DMS 273 (cell line): Measurements from ENCODE around the gene PDSS2.
A peak's percentile ranks its signal among the peaks of the same experiment; 100 is the strongest.
"Not testable (repeated sequence)": the region's sequence is repeated elsewhere in the genome, so short reads cannot be mapped to it uniquely, and the experiment has no call there.

Experiments
- DNase-seq: peaks from one replicate; lab custom pipeline; 2025; ENCODE audit not compliant: unreplicated experiment; lab: John Stamatoyannopoulos, UW

The PDSS2 gene

DNA sequence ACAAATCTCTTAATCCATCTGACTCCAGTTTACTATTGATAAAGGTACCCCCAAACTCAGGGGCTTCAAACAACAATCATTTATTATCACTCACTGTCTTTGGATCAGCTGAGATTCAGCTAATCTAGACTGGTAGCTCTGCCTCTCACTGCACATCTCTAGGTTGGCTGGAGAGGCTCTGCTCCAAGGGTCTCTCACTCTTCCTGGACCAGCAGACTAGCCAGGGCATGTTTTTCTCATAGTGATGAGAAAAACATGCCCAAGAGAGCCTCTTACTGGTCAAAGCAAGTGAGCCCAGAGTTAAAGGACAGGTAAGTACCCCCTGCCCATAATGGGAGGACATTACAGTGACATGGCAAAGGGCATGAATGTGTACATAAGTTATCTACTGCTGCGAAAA, 228.9 kb downstream of the PDSS2 start:
- DNase-seq = no peak

DNA sequence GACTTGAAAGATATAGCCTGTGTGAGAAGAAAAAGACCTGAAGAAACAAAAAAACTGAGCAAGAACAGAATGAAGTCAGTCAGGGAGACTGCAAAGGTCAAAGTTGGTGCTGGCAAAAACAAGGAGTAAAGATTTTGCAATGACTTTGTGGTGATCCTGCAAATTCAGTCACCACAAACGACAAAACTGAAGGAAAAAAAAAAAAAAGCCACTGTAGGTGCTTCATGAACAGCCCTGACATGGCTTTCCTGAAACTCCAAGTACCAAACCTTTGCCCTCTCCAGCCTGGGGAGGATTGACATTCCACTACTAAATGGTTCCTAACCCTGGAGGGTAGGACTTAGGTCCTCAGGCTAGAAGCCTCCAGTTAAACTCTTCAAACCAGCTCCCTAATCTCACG, 229.3 kb downstream of the PDSS2 start:
- no peak for DNase-seq

DNA sequence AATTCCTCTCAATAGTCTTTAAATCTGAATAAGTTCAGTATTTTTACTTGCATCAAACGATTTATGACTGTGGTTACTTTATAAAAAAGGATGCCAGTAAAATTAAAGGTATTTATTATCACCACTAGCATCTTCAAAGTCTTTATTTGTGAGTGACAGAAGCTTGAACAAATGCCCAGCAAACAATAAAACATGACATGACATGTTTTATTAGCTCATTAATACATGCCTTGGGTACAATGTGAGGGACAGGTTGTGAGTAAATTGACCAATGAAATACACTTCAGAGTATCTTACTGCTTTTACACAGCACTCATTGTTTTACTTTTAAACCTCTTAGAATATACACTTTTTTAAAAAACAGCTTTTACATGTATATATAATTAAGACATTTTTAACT, 230.6 kb downstream of the PDSS2 start:
- DNase-seq = peak; percentile 33

- no peak for DNase-seq
Measured at GRCh38 chr6:107221519-107221918, 237.8 kb downstream of the PDSS2 start.

GRCh38 chr6:107219851-107220250, 239.5 kb downstream of the PDSS2 start:
- DNase-seq = no peak

- peak; percentile 4 for DNase-seq
Measured at GRCh38 chr6:107218142-107218541, 241.2 kb downstream of the PDSS2 start.

GRCh38 chr6:107217248-107217647, 242.1 kb downstream of the PDSS2 start:
- no peak for DNase-seq

DNA sequence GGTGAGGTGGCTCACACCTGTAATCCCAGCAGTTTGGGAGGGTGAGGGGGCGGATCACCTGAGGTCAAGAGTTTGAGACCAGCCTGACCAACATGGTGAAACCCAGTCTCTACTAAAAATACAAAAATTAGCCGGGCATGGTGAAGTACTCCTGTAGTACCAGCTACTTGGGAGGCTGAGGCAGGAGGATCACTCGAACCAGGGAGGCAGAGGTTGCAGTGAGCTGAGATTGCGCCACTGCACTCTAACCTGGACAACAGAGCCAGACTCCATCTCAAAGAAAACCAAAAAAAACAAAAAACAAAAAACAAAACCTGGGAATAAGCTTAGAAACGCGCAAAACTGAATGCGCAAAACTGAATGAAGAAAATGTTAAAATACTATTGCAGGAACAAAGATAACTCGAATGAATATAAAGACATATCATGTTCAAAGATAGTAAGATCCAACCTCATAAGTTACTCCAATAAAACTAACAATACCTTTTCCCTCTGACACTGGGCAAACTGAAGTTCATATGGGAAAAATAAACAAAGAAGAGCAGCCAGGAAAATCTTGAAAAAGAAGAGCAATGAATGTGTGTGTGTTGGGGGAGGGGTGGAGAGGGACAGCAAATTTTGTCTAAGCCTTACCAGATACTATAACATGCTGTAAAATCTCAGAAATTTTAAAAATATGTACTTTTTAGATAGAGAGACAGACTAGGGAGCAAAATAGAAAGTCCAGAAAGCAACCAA, 243.0 kb downstream of the PDSS2 start:
- DNase-seq = no peak

DNA sequence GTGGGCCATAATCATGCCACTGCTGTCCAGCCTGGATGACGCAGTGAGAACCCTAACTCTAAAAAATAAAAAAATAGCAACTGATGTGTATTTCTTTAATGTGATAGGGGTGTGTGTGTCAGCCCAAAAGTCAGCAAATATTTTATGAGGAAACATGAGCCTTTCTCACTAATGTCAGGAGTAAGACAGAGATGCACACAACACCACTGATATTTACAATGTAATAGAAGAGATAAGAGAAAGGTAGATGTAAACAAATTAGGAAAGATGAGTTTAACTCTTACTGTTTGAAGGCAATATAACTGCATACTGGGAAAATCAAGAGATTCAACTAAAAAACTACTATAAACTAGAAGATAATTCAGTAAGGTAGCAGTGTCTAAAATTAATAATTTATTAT, 244.0 kb downstream of the PDSS2 start:
- no peak for DNase-seq

DNA sequence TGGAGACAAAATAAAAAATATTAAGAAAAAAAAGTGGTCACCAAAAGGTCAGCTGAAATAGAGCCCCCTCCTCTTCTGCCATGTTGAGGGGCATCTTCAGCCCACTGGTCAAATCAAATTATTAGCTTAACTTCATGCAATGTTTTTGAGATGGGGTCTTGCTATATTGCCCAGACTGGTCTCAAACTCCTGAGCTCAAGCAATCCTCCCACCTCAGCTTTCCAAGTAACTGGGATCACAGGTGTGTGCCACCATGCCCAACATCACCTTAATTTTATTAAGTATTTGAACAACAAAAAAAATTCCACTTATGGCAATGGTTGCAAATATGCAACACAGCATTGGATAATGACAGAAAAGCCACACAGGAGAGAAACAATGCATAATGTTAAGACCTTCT, 244.7 kb downstream of the PDSS2 start:
- DNase-seq = no peak

GRCh38 chr6:107209406-107210305, 249.7 kb downstream of the PDSS2 start:
- DNase-seq = peak; percentile 5

- DNase-seq = no peak
Measured at GRCh38 chr6:107207251-107207873, 252.0 kb downstream of the PDSS2 start.

DNA sequence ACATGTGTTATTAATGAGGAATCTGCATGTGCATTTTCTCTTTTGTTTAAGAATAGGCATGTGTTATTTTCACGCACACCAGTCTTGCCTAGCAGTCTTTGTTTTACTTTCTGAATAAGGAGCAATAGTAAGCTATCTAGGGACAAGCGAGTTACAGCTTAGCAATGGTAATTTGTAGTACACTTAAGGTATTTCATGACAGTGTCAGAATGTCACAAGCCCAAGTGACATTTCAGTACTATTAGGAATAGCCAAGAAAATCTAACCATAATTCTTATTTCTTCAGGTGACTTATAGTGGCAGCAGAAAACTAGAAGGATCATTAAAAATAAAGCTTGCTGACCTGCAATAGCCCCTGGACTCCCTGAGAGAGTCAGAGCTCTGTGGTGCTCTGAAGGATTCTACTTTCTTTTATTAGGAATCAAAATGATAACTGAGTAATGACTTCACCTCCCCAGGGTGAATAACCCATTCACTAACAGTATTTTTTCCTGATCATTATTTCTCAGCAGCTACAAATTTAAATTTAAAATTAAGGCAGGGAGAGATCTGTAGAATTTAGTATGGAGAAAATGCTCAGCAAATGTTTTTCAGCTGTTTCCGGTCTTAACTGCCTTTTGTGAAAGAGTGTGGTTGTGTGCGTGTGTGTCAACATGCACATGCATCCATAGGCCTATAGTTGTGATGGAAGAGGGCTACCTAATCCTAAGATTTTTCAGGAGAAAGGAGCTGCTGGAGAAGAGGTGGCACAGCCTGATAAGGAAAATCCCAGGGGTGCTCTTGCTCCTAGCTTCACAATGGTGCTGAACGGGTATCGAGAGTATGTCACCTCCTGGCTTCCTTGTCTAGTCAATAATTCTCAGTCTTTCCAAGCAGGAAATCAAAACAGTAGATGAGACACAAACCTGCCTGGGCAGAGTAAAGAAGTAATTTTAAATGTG, 254.0 kb downstream of the PDSS2 start:
- DNase-seq = no peak

- DNase-seq = no peak
Measured at GRCh38 chr6:107202876-107203468, 256.4 kb downstream of the PDSS2 start.

DNA sequence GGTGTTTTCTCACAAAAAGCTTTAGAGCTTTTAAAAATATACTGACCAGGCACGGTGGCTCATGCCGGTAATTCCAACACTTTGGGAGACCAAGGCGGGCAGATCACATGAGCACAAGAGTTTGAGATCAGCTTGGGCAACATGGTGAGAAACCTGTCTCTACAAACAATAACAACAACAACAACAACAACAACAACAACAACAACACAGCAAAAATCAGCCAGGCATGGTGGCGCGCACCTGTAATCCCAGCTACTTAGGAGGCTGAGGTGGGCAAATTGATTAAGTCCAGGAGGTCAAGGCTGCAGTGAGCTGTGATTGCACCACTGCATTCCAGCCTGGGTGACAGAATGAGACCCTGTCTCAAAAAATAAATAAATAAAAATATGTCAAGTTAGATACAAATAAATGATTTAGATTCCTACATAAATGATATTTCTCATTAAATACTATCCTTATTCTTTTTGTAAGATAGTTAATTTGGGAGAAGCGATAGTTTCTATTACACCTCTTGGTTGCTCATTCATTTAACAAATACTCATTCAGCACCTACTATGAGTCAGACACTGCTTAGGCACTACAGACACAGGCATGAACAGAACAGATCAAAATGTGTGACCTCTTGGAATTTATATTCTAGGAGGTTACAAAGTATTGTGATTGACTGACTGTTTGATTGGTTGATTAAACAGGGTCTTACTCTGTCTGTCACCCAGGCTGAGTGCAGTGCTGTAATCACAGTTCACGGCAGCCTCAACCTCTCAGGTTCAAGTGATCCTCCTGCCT, 260.5 kb downstream of the PDSS2 start:
- DNase-seq = no peak

GRCh38 chr6:107196152-107196551, 263.2 kb downstream of the PDSS2 start:
- DNase-seq = no peak

DNA sequence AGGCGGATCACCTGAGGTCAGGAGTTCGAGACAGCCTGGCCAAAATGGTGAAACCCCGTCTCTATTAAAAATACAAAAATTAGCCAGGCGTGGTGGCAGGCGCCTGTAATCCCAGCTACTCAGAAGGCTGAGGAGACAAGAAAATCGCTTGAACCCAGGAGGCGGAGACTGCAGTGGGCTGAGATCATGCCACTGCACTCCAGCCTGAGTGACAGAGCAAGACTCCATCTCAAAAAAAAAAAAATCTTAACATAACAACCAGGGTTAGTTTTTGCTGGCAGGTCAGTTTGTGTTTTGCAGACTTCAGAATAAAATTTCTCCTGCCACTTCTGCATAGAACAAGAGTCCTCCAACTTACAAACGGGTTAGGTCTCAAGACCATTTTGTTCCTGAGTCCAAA, 264.6 kb downstream of the PDSS2 start:
- DNase-seq = not testable (repeated sequence)

- no peak for DNase-seq
Measured at GRCh38 chr6:107192830-107193229, 266.5 kb downstream of the PDSS2 start.

GRCh38 chr6:107187630-107188029, 271.7 kb downstream of the PDSS2 start:
- DNase-seq = no peak

- no peak for DNase-seq
Measured at GRCh38 chr6:107186047-107186446, 273.3 kb downstream of the PDSS2 start.
